OCI-LY1 (cell line): ENCODE measurements around the gene AGPAT3.

Source experiments
- CTCF ChIP-seq: fragments of 200-600 bp; sonication (generic), shearing (Covaris generic); IDR thresholded peaks from 2 replicates; pipeline ENCODE4 v1.5.1; 2017; ENCODE audit warnings: mild to moderate bottlenecking, antibody characterized with exemption, low read length, moderate library complexity, mixed read lengths
- EZH2 ChIP-seq: fragments of 200-600 bp; sonication (generic), shearing (Covaris generic); IDR thresholded peaks from 2 replicates; pipeline ENCODE4 v1.8.0; 2017; ENCODE audit warnings: borderline replicate concordance, mixed run types, mild to moderate bottlenecking, antibody characterized with exemption, low read length, moderate library complexity, mixed read lengths

- TF ChIP-seq CTCF = no peak
- TF ChIP-seq EZH2 = no peak
Observed at GRCh38 chr21:43912910-43913309, 47.9 kb downstream of the AGPAT3 start.
